22Rv1 (cell line): ENCODE measurements around the gene SH3BP2.

ENCODE experiments used
- H3K27ac ChIP-seq: fragments of 450-650 bp; 2 replicates; pipeline ENCODE4 v1.5.1; 2017
- ZFX ChIP-seq: fragments of 450-650 bp; IDR thresholded peaks from 2 replicates; pipeline ENCODE4 v1.6.1; 2017; ENCODE audit warnings: antibody characterized with exemption, borderline replicate concordance
- TF ChIP-seq, protein P1 (sequence below): fragments of 450-650 bp; IDR thresholded peaks from 2 replicates; pipeline ENCODE4 v1.5.1; 2017; ENCODE audit warnings: mild to moderate bottlenecking

Gene SH3BP2

DNA sequence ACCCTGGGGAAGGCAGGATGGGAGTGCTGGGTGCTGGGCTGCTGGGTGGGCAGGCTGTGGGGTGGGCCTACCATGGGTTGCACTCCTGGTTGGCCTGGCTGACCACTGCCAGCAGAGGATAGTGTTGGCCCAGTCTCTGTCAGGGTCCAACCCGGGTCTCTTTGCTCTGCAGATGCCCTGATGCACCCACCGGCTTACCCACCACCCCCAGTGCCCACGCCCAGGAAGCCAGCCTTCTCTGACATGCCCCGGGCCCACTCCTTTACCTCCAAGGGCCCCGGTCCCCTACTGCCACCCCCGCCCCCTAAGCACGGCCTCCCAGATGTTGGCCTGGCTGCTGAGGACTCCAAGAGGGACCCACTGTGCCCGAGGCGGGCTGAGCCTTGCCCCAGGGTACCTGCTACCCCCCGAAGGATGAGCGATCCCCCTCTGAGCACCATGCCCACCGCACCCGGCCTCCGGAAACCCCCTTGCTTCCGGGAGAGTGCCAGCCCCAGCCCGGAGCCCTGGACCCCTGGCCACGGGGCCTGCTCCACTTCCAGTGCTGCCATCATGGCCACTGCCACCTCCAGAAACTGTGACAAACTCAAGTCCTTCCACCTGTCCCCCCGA lies 36.5 kb downstream of the SH3BP2 start:
- TF ChIP-seq, protein P1, sequence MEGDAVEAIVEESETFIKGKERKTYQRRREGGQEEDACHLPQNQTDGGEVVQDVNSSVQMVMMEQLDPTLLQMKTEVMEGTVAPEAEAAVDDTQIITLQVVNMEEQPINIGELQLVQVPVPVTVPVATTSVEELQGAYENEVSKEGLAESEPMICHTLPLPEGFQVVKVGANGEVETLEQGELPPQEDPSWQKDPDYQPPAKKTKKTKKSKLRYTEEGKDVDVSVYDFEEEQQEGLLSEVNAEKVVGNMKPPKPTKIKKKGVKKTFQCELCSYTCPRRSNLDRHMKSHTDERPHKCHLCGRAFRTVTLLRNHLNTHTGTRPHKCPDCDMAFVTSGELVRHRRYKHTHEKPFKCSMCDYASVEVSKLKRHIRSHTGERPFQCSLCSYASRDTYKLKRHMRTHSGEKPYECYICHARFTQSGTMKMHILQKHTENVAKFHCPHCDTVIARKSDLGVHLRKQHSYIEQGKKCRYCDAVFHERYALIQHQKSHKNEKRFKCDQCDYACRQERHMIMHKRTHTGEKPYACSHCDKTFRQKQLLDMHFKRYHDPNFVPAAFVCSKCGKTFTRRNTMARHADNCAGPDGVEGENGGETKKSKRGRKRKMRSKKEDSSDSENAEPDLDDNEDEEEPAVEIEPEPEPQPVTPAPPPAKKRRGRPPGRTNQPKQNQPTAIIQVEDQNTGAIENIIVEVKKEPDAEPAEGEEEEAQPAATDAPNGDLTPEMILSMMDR = no peak
- no peak for TF ChIP-seq ZFX
- H3K27ac ChIP-seq = no peak overlapping the region

DNA sequence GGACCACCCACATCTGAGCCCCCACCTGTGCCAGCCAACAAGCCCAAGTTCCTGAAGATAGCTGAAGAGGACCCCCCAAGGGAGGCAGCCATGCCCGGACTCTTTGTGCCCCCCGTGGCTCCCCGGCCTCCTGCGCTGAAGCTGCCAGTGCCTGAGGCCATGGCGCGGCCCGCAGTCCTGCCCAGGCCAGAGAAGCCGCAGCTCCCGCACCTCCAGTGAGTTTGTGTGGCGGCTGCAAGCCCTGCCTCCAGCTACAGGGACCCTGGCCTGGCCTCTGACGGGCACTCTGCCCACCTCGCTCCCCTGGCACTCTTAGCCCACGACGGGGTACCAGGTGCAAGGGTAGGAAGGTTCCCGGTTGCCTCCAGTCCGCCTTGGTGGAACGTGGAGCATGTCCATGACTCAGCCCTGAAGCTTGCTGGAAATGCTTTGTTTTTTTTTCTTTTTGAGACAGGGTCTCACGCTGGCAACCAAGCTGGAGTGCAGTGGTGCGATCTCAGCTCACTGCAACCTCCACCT lies 37.1 kb downstream of the SH3BP2 start:
- no peak overlapping the region for H3K27ac ChIP-seq
- TF ChIP-seq ZFX = no peak
- TF ChIP-seq, protein P1 = no peak

DNA sequence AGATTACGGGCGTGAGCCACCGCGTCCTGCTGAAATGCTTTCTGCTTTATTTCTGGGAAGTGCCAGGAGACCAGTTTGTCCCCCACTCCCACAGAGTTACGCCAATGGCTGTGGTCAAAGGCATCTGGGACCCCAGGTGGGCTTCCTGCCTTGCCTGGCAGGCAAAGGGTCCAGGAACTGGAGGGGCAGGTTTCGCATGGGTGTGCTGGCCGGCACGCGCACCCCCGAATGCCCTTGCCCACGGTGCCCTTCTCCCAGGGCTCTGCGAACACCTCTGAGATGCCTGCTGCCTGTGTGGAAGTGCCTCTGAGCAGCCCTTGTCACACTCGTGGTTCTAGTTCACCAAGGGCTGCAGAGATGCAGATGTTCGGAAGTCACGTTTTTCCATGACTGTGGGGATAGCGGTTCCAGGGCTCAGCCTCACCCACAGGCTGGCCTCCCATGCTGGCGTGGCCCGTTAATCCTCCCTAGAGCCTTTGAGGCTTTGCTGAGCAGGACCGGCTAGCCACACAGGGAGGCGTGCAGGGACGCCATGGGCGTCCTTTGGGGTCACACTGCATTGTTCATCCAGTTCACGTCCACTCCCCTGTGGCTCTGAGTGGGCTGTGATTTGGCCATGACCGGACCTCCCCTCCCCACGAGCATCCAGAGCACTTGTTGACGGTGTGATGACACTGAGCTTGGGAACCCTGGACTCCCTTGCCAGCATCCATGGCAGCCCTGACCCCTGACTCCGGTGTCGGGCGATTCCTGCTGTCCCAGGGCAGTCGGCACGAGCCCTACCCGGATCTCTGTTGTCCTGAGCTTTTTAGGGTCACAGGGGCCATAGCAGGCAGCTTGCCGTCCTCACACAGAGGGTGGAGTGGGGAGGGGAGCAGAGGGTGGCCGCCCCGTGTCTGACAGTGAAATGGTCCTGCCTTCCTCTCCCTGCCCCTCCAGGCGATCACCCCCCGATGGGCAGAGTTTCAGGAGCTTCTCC lies 38.0 kb downstream of the SH3BP2 start:
- H3K27ac ChIP-seq = no peak overlapping the region
- TF ChIP-seq, protein P1 = no peak
- TF ChIP-seq ZFX = no peak

DNA sequence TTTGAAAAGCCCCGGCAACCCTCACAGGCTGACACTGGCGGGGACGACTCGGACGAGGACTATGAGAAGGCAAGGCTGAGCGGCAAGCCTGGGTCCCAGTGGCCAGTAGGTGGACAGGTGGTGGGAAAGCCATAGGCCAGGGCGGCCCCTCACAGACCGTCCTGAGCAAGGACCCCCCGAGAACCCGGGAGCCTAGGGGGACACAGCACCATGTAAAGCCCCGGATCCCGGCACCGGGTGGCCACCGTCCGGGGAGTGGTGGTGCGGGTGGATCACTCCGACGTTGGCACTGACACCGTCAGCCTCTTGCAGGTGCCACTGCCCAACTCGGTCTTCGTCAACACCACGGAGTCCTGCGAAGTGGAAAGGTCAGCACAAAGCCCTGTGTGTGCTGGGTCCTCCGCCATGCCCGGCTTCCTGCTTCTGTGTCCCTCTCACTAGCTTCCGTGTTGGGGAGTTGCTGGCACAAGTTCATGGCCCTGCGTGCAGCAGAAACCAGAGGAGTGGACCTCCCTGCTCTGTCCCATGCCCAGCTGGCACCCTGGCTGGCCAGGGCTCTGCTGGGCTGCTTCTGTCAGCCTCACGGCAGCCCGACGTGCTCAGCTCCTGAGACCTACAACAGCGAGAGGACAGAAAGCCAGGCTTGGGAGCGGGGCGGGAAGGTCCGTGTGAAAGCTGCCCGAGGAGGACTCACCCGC lies 38.9 kb downstream of the SH3BP2 start:
- H3K27ac ChIP-seq = no peak overlapping the region
- TF ChIP-seq ZFX = no peak
- TF ChIP-seq, protein P1 = no peak

DNA sequence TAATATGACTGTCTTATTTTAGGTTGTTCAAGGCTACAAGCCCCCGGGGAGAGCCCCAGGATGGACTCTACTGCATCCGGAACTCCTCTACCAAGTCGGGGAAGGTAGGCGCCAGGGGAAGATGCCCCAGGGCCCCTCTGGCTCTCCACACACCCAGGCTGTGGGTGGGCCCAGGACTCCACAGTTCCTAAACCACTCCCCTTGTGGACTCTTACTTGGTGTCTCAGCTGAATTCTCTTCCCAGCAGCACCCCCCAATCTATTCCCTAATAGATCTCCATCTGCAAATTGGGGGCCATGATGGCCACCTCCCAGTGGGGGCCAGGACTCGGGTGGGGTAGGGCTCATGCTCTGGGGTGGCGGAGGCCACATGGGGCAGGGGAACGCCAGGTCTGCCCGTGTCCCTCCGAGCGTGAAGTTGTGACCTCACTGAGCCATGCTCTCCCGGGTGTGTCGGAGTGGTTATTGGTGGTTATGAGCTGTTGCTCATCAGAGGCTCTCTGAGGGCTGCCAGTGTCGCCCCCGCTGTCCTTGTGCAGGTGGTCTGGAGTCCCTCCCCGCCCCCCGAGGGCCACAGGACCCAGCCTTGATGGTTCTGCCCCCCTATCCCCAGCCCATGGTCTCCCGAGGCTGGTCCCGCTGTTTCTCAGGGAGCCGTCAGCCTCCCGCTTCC lies 39.6 kb downstream of the SH3BP2 start:
- TF ChIP-seq, protein P1 = no peak
- TF ChIP-seq ZFX = no peak
- H3K27ac ChIP-seq = no peak overlapping the region

GRCh38 chr4:2832981-2833670 lies 40.2 kb downstream of the SH3BP2 start:
- H3K27ac ChIP-seq = no peak overlapping the region
- TF ChIP-seq, protein P1 = no peak
- no peak for TF ChIP-seq ZFX
